Spleen (tissue), 11 donors: ENCODE results near the gene GRIN3A. TPM values are rescaled to one million over a fixed set of nuclear protein-coding genes. Genes with fewer than 3 reads are reported as not detected.

Experiments
- DNase-seq: peaks from one replicate; pipeline ENCODE4 v3.0.0-alpha.2; 2020
- H3K27ac ChIP-seq, 8 donors: fragments of 200-600 bp; sonication (generic) in 7 of 8; 1 replicate in 4 of 8; 2 replicates in 4 of 8; pipeline versions ENCODE4 v1.5.0 to v1.8.0; 2016 to 2021; ENCODE audit warnings: inconsistent platforms in 4 of 8, mild to moderate bottlenecking in 4 of 8, moderate library complexity in 1 of 8
- H3K27me3 ChIP-seq, 7 donors: fragments of 200-600 bp; sonication (generic) in 6 of 7; replicated peaks in 1 of 7; 1 replicate in 4 of 7; 2 replicates in 3 of 7; pipeline versions ENCODE4 v1.5.0 to v1.8.0; 2016 to 2021; ENCODE audit warnings: inconsistent platforms in 3 of 7, mild to moderate bottlenecking in 1 of 7
- H3K36me3 ChIP-seq, 6 donors: fragments of 200-600 bp; sonication (generic) in 5 of 6; 1 replicate in 4 of 6; 2 replicates in 2 of 6; pipeline versions ENCODE4 v1.5.0 to v1.8.0; 2016 to 2021; ENCODE audit warnings: inconsistent platforms in 2 of 6
- H3K4me1 ChIP-seq, 6 donors: fragments of 200-600 bp; sonication (generic) in 5 of 6; 1 replicate in 3 of 6; 2 replicates in 3 of 6; pipeline versions ENCODE4 v1.5.0 to v1.8.0; 2016 to 2021; ENCODE audit warnings: inconsistent platforms in 3 of 6
- H3K4me3 ChIP-seq, 8 donors: fragments of 200-600 bp; sonication (generic) in 7 of 8; 1 replicate in 4 of 8; 2 replicates in 4 of 8; pipeline versions ENCODE4 v1.5.0 to v1.8.0; 2016 to 2021; ENCODE audit warnings: inconsistent platforms in 4 of 8, mild to moderate bottlenecking in 4 of 8, moderate library complexity in 2 of 8
- H3K9me3 ChIP-seq, 8 donors: fragments of 200-600 bp; sonication (generic) in 7 of 8; 1 replicate in 4 of 8; 2 replicates in 4 of 8; pipeline versions ENCODE4 v1.5.0 to v1.8.0; 2016 to 2021; ENCODE audit warnings: inconsistent platforms in 4 of 8
- CTCF ChIP-seq, 11 experiments: fragments of 200-600 bp in 7 of 11; fragments of 450-650 bp in 4 of 11; sonication (generic) in 4 of 11; IDR thresholded peaks in 8 of 11; conservative IDR thresholded peaks in 3 of 11; 1 replicate in 7 of 11; 2 replicates in 4 of 11; pipeline versions ENCODE4 v1.4.0 to v1.8.0; 2016 to 2021; ENCODE audit warnings: antibody characterized with exemption in 11 of 11, inconsistent platforms in 4 of 11, mild to moderate bottlenecking in 1 of 11
- POLR2A ChIP-seq, 3 donors: fragments of 450-650 bp; IDR thresholded peaks; one replicate each; pipeline ENCODE4 v1.5.1; 2017; ENCODE audit warnings: antibody characterized with exemption in 3 of 3, mild to moderate bottlenecking in 1 of 3
- POLR2AphosphoS5 ChIP-seq, 3 donors: sonication (generic); formaldehyde crosslinking; IDR thresholded peaks; one replicate each; pipeline ENCODE4 v1.5.1; 2017; ENCODE audit warnings: antibody characterized with exemption in 3 of 3
- WGBS, 5 donors: extraction: QIAGEN DNeasy Blood & Tissue Kit in 3 of 5; methylation state at CpG; one replicate each; pipeline versions ENCODE4 v1.1.5 to v1.1.7; 2013 to 2018; 5-methylcytosine and 5-hydroxymethylcytosine counted together
- intact Hi-C: fragments of 100-400 bp; cut with DNase I; formaldehyde crosslinking; loops from one replicate; pipeline ENCODE4 v1.15.0; 2023; ENCODE audit warnings: low total_unique reads
- polyA plus RNA-seq, 3 donors: library from polyadenylated mRNA; stranded (reverse); fragments of 200-250 nt; gene quantifications; one replicate each; pipeline ENCODE4 v1.2.1, GENCODE V29; 2013
- total RNA-seq, 7 donors: library from RNA; depleted of rRNA in 3 of 7; stranded (reverse); fragments of >200 nt in 3 of 7; fragmentation: NEBNext Ultra II Directional in 4 of 7; extraction: Animal tissue kit (Norgen Biotek cat#: 25700) in 4 of 7; gene quantifications; one replicate each; pipeline versions ENCODE4 v1.1.0 to v1.2.1, GENCODE V29; 2016 to 2021
- donor health status: healthy with polysubstance abuse.
- donor health status: DM: no; HTN: no; CAD: no; lungs with moderate emphysema.
- donor health status: DM: no; HTN: no; CAD: no.
- donor health status: Bipolar disorder and iron deficiency.
- donor health status: healthy.
- donor health status: DM: no; HTN: no; CAD: no.
- donor health status: DM: yes; HTN: yes; CAD: no.

GRIN3A gene
- total and polyA plus RNA-seq, 10 donors = 0.07 to 1.6 (median 0.75) TPM

GRCh38 chr9:101574731-101575333 lies 163.6 kb downstream of the GRIN3A start:
- Histone ChIP-seq H3K27me3 (no peaks in the 10 kb centered on the region), H3K4me3 (no peak overlapping the region), H3K4me1 (peaks cover 0 to 15% (median 0%) of the 10 kb centered on the region in 6 donors), H3K36me3 (peaks cover 0 to 21% (median 4%) of the 10 kb centered on the region in 6 donors), H3K27ac (no peak overlapping the region), H3K9me3 (no peaks in the 10 kb centered on the region)
- no peak for DNase-seq
- TF ChIP-seq POLR2A (IDR thresholded peaks at IDR 0.05) (no peak), CTCF (IDR thresholded peaks at IDR 0.05 in 8 of 11, conservative IDR thresholded peaks at IDR 0.05 in 3 of 11) (no peak), POLR2AphosphoS5 (IDR thresholded peaks at IDR 0.05) (no peak)
- intact Hi-C loops = no loop called here

DNA sequence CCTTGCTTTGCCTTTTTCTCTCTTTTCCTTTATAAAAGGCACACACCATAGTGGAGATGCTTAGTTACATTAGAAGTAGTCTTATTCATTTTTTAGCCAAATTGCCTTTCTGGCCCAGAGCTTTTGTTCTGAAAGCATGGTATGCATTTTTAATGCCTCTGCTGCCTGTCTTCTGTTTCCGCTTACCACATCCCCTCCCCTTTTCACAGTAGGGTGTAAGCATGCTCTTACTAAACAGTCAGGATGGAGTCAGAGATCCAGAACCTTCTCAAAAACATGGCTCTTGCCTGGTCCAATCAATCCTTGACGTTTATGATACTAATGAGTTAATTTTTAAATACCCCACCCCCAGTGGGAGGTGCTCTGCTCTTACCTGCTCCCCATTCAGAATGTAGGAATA lies 166.1 kb downstream of the GRIN3A start:
- peaks cover 0 to 5% (median 0%) of the 10 kb centered on the region in 6 donors for H3K4me1 ChIP-seq
- 68 to 86% (median 72%) methylated on average over 2 of the region's 2 CpGs for whole genome bisulfite sequencing, 5 donors
- no peaks in the 10 kb centered on the region for H3K27me3 ChIP-seq
- H3K4me3 ChIP-seq = no peak overlapping the region
- no peak for TF ChIP-seq CTCF (IDR thresholded peaks at IDR 0.05 in 8 of 11, conservative IDR thresholded peaks at IDR 0.05 in 3 of 11)
- no peak for TF ChIP-seq POLR2AphosphoS5 (IDR thresholded peaks at IDR 0.05)
- no peak for TF ChIP-seq POLR2A (IDR thresholded peaks at IDR 0.05)
- intact Hi-C loops = no loop called here
- peaks cover 0 to 47% (median 13%) of the 10 kb centered on the region in 6 donors for H3K36me3 ChIP-seq
- H3K9me3 ChIP-seq = no peaks in the 10 kb centered on the region
- no peak for DNase-seq
- no peak overlapping the region for H3K27ac ChIP-seq

DNA sequence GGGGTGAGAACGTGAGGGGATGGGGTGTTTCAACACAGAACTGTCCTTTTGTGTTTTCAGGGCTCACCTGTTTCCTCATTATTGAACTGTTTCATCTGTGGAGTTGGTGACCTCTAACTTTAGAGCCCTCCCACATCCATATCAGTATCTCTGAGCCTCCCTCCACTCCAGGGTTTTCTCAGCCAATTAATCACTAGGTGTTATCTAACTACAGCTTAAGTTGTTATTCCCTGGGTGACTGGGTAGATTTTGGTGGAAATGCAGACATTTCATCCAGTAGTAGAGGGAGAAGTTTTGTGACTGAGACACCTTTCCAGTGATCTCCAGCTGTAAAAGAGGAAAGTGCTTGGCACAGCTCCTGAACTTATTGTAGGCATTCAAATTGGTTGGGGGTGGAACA lies 167.3 kb downstream of the GRIN3A start:
- Histone ChIP-seq H3K27me3 (no peaks in the 10 kb centered on the region), H3K9me3 (no peaks in the 10 kb centered on the region), H3K4me3 (no peak overlapping the region), H3K4me1 (peaks cover 0 to 5% (median 0%) of the 10 kb centered on the region in 6 donors), H3K27ac (peak overlapping the region in 2 of 8 donors; percentile 1 to 41), H3K36me3 (peaks cover 0 to 59% (median 23%) of the 10 kb centered on the region in 6 donors)
- intact Hi-C loops = no loop called here
- no peak for TF ChIP-seq POLR2A (IDR thresholded peaks at IDR 0.05)
- TF ChIP-seq CTCF (IDR thresholded peaks at IDR 0.05 in 8 of 11, conservative IDR thresholded peaks at IDR 0.05 in 3 of 11) = no peak
- 42 to 76% (median 61%) methylated on average over 1 of the region's 1 CpG for WGBS, 5 donors
- DNase-seq = no peak

DNA sequence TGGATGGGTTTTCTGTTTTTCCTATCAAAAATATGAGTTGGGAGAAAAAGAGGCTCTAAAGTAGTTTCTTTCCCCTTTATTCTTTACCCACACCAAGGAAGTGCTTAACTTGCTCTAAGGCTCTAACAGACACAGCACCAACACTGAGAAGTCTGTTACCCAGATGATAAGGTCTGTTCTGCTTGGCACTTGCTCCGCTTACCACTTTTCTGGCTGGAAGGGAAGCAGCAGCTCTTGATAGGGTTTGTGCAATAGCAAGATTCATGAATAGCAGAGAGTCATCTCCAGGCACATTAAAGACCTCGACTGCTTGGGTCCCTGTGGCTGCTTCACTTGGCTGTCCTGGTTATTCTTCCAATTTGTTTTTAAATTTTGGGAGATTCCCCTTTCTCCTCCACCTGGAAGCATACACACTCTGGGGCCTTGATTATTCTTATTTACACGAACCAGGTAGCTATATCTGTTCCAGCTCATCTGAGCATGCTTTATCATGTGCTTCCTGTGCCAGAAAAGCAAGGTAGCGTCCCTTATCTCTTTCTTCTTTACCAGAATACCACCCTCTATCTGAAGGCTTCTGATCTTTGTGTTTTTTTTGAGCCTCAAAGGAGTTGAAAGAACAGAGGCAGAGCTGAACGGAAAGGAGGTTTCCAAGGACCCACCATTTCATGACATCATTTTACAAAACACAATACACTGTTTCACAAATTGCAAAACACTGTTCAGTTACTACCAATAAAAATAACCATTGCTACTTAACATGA lies 168.5 kb downstream of the GRIN3A start:
- Histone ChIP-seq H3K9me3 (no peaks in the 10 kb centered on the region), H3K36me3 (peaks cover 0 to 71% (median 31%) of the 10 kb centered on the region in 6 donors), H3K4me1 (peaks cover 0 to 5% (median 0%) of the 10 kb centered on the region in 6 donors), H3K27me3 (no peaks in the 10 kb centered on the region), H3K4me3 (no peak overlapping the region), H3K27ac (peak overlapping the region in 2 of 8 donors; percentile 45 to 49)
- DNase-seq = no peak
- intact Hi-C loops = no loop called here
- TF ChIP-seq POLR2AphosphoS5 (IDR thresholded peaks at IDR 0.05) = no peak
- TF ChIP-seq POLR2A (IDR thresholded peaks at IDR 0.05) = no peak
- TF ChIP-seq CTCF (IDR thresholded peaks at IDR 0.05 in 8 of 11, conservative IDR thresholded peaks at IDR 0.05 in 3 of 11) = no peak
- WGBS, 5 donors = 76 to 85% (median 78%) methylated on average over 5 of the region's 5 CpGs
